Thoracic aorta (tissue), 2 donors: ENCODE data around the gene RPS17. TPM values are rescaled to one million over a fixed set of nuclear protein-coding genes. Genes with fewer than 3 reads are reported as not detected.

Experiments used
- ATAC-seq: fragments of 150-250 bp; one replicate; pipeline ENCODE4 v1.8.0; 2017; ENCODE audit warnings: low read depth; ENCODE audit not compliant: insufficient number of reproducible peaks, low FRiP score
- DNase-seq: peaks from one replicate; pipeline ENCODE4 v3.0.0-alpha.2; 2020; ENCODE audit warnings: low spot score
- H3K27ac ChIP-seq, 2 donors: fragments of 200-600 bp; sonication (generic); 1 replicate in 1 of 2; 2 replicates in 1 of 2; pipeline ENCODE4 v1.5.1; 2016; ENCODE audit warnings: mild to moderate bottlenecking in 2 of 2, moderate library complexity in 2 of 2
- H3K27me3 ChIP-seq: fragments of 200-600 bp; sonication (generic); replicated peaks from 2 replicates; pipeline ENCODE4 v1.6.0; 2016; ENCODE audit warnings: mild to moderate bottlenecking; ENCODE audit not compliant: insufficient read depth
- H3K36me3 ChIP-seq: fragments of 200-600 bp; sonication (generic); one replicate; pipeline ENCODE4 v1.5.1; 2016
- H3K4me1 ChIP-seq, 2 donors: fragments of 200-600 bp; sonication (generic); 1 replicate in 1 of 2; 2 replicates in 1 of 2; pipeline versions ENCODE4 v1.5.1 to v1.6.0; 2016; ENCODE audit warnings: low read depth in 2 of 2, mild to moderate bottlenecking in 1 of 2; ENCODE audit not compliant: control insufficient read depth in 1 of 2
- H3K4me3 ChIP-seq: fragments of 200-600 bp; sonication (generic); 2 replicates; pipeline ENCODE4 v1.5.1; 2016; ENCODE audit warnings: mild to moderate bottlenecking
- H3K9me3 ChIP-seq: fragments of 200-600 bp; sonication (generic); 2 replicates; pipeline ENCODE4 v1.5.1; 2016
- CTCF ChIP-seq: fragments of 200-600 bp; sonication (generic); IDR thresholded peaks from one replicate; pipeline ENCODE4 v1.5.1; 2019; ENCODE audit warnings: antibody characterized with exemption
- total RNA-seq, 2 donors: library from RNA; depleted of rRNA; stranded (reverse); fragments of >200 nt; gene quantifications; one replicate each; pipeline versions ENCODE4 v1.1.0 to v1.2.3, GENCODE V29; 2016

Gene RPS17
- total RNA-seq, 2 donors from 2014 or later: 887 to 1,033 TPM

GRCh38 chr15:82549199-82549665 lies 9.0 kb upstream of the RPS17 start:
- TF ChIP-seq CTCF: no peak
- Histone ChIP-seq H3K27me3 (no peaks in the 10 kb centered on the region), H3K36me3 (peaks cover 4% of the 10 kb centered on the region), H3K4me3 (no peak overlapping the region), H3K9me3 (no peaks in the 10 kb centered on the region), H3K27ac (no peak overlapping the region), H3K4me1 (no peaks in the 10 kb centered on the region)
- ATAC-seq: no peak
- DNase-seq: no peak

GRCh38 chr15:82548700-82549099 lies 8.4 kb upstream of the RPS17 start:
- TF ChIP-seq CTCF: no peak
- Histone ChIP-seq H3K4me1 (no peaks in the 10 kb centered on the region), H3K27me3 (no peaks in the 10 kb centered on the region), H3K27ac (no peak overlapping the region), H3K36me3 (peaks cover 4% of the 10 kb centered on the region), H3K9me3 (no peaks in the 10 kb centered on the region), H3K4me3 (no peak overlapping the region)
- DNase-seq (no peak), ATAC-seq (no peak)

GRCh38 chr15:82545478-82545877 lies 5.2 kb upstream of the RPS17 start:
- Histone ChIP-seq H3K9me3 (no peaks in the 10 kb centered on the region), H3K27ac (no peak overlapping the region), H3K4me1 (peaks cover 4 to 7% of the 10 kb centered on the region in 2 donors), H3K4me3 (no peak overlapping the region), H3K27me3 (no peaks in the 10 kb centered on the region), H3K36me3 (no peaks in the 10 kb centered on the region)
- no peak for TF ChIP-seq CTCF
- DNase-seq: no peak
- ATAC-seq: no peak

GRCh38 chr15:82545002-82545401 lies 4.7 kb upstream of the RPS17 start:
- no peak for ATAC-seq
- H3K27me3 ChIP-seq: no peaks in the 10 kb centered on the region
- no peak overlapping the region for H3K27ac ChIP-seq
- no peaks in the 10 kb centered on the region for H3K9me3 ChIP-seq
- H3K36me3 ChIP-seq: no peaks in the 10 kb centered on the region
- no peak for DNase-seq
- no peak for TF ChIP-seq CTCF
- no peak overlapping the region for H3K4me3 ChIP-seq
- H3K4me1 ChIP-seq: peaks cover 4 to 7% of the 10 kb centered on the region in 2 donors

- no peak for TF ChIP-seq CTCF
- Histone ChIP-seq H3K4me1 (peaks cover 4 to 9% of the 10 kb centered on the region in 2 donors), H3K4me3 (no peak overlapping the region), H3K36me3 (no peaks in the 10 kb centered on the region), H3K9me3 (no peaks in the 10 kb centered on the region), H3K27me3 (no peaks in the 10 kb centered on the region), H3K27ac (no peak overlapping the region)
- no peak for ATAC-seq
- DNase-seq: no peak
These were observed 4.2 kb upstream of the RPS17 start for GRCh38 chr15:82544431-82544830.
